AG09309 (cell line): ENCODE data around the gene ANAPC5.

Source experiments
- DNase-seq: peaks from one replicate; pipeline ENCODE4 v3.0.0-alpha.2; 2010; ENCODE audit warnings: low read depth
- H3K4me3 ChIP-seq: 2 replicates; pipeline ENCODE4 v1.5.1; 2011; ENCODE audit warnings: mild to moderate bottlenecking, low read depth, low read length, moderate library complexity; ENCODE audit not compliant: control insufficient read depth
- CTCF ChIP-seq: IDR thresholded peaks from 2 replicates; pipeline ENCODE4 v1.5.1; 2011; ENCODE audit warnings: mild to moderate bottlenecking, low read depth, low read length, inconsistent platforms; ENCODE audit not compliant: insufficient read depth, control insufficient read depth; ENCODE audit errors: missing control alignments

Gene ANAPC5

GRCh38 chr12:121279507-121279915 lies 72.7 kb downstream of the ANAPC5 start:
- H3K4me3 ChIP-seq, result no peak overlapping the region
- TF ChIP-seq CTCF, result no peak
- DNase-seq, result no peak

- DNase-seq, result no peak
- no peak overlapping the region for H3K4me3 ChIP-seq
- no peak for TF ChIP-seq CTCF
These were observed 73.2 kb downstream of the ANAPC5 start for GRCh38 chr12:121279071-121279375.

GRCh38 chr12:121278169-121279070 lies 73.8 kb downstream of the ANAPC5 start:
- H3K4me3 ChIP-seq, result no peak overlapping the region
- TF ChIP-seq CTCF, result no peak
- DNase-seq, result no peak

- no peak overlapping the region for H3K4me3 ChIP-seq
- no peak for TF ChIP-seq CTCF
- no peak for DNase-seq
These were observed 74.8 kb downstream of the ANAPC5 start for GRCh38 chr12:121277374-121277759.

- no peak overlapping the region for H3K4me3 ChIP-seq
- no peak for DNase-seq
- no peak for TF ChIP-seq CTCF
These were observed 78.0 kb downstream of the ANAPC5 start for GRCh38 chr12:121274036-121274763.

GRCh38 chr12:121273364-121273896 lies 78.8 kb downstream of the ANAPC5 start:
- H3K4me3 ChIP-seq, result no peak overlapping the region
- no peak for TF ChIP-seq CTCF
- no peak for DNase-seq
